Prostate gland (tissue), 2 donors: ENCODE measurements around the gene AGXT. TPM values are rescaled to one million over a fixed set of nuclear protein-coding genes. Genes with fewer than 3 reads are reported as not detected.

Source experiments
- DNase-seq: peaks from one replicate; pipeline ENCODE4 v3.0.0-alpha.2; 2019; ENCODE audit warnings: low spot score
- H3K27ac ChIP-seq, 2 donors: fragments of 200-600 bp; sonication (generic); 2 replicates each; pipeline ENCODE4 v1.5.1; 2017 to 2019
- H3K27me3 ChIP-seq: fragments of 200-600 bp; sonication (generic); replicated peaks from 2 replicates; pipeline ENCODE4 v1.5.1; 2019; ENCODE audit not compliant: insufficient read depth
- H3K36me3 ChIP-seq, 2 donors: fragments of 200-600 bp; sonication (generic); 1 replicate in 1 of 2; 2 replicates in 1 of 2; pipeline versions ENCODE4 v1.5.1 to v1.8.1; 2017 to 2019
- H3K4me1 ChIP-seq: fragments of 200-600 bp; sonication (generic); replicated peaks from 2 replicates; pipeline ENCODE4 v1.5.1; 2019
- H3K4me3 ChIP-seq, 2 donors: fragments of 200-600 bp; sonication (generic); 2 replicates each; pipeline ENCODE4 v1.5.1; 2017 to 2019
- H3K9me3 ChIP-seq: fragments of 200-600 bp; sonication (generic); 2 replicates; pipeline ENCODE4 v1.5.1; 2017
- CTCF ChIP-seq, 4 experiments: fragments of 200-600 bp in 2 of 4; fragments of 450-650 bp in 2 of 4; sonication (generic) in 2 of 4; IDR thresholded peaks; 1 replicate in 3 of 4; 2 replicates in 1 of 4; pipeline ENCODE4 v1.5.1; 2016 to 2019; ENCODE audit warnings: antibody characterized with exemption in 4 of 4, mild to moderate bottlenecking in 2 of 4, moderate library complexity in 2 of 4
- POLR2A ChIP-seq: fragments of 450-650 bp; IDR thresholded peaks from one replicate; pipeline ENCODE4 v1.6.1; 2016; ENCODE audit warnings: antibody characterized with exemption, mild to moderate bottlenecking
- POLR2AphosphoS5 ChIP-seq: sonication (generic); formaldehyde crosslinking; IDR thresholded peaks from one replicate; pipeline ENCODE4 v1.6.1; 2017; ENCODE audit warnings: antibody characterized with exemption
- WGBS: methylation state at CpG from one replicate; pipeline ENCODE4 v1.1.5; 2018; 5-methylcytosine and 5-hydroxymethylcytosine counted together
- intact Hi-C: fragments of 100-400 bp; cut with DNase I; formaldehyde crosslinking; loops from one replicate; pipeline ENCODE4 v1.14.2; 2022
- total RNA-seq, 2 donors: library from RNA; depleted of rRNA; stranded (reverse); fragments of >200 nt; gene quantifications; one replicate each; pipeline ENCODE4 v1.1.0, GENCODE V29; 2016

The AGXT gene
- total RNA-seq, 2 donors from 2014 or later: not detected

GRCh38 chr2:240891492-240892340, 23.1 kb downstream of the AGXT start:
- H3K4me3 ChIP-seq: no peak overlapping the region
- peaks cover 3% of the 10 kb centered on the region for H3K4me1 ChIP-seq
- no peaks in the 10 kb centered on the region for H3K36me3 ChIP-seq
- no peaks in the 10 kb centered on the region for H3K27me3 ChIP-seq
- H3K27ac ChIP-seq: no peak overlapping the region
- WGBS: 82% methylated on average over 20 of the region's 20 CpGs
- no peak for TF ChIP-seq POLR2A
- TF ChIP-seq CTCF (IDR thresholded peaks at IDR 0.05): no peak
- TF ChIP-seq POLR2AphosphoS5: no peak
- no peak for DNase-seq
- intact Hi-C loops: no loop called here
- H3K9me3 ChIP-seq: no peaks in the 10 kb centered on the region

- intact Hi-C loops: no loop called here
- WGBS: 76% methylated on average over 9 of the region's 9 CpGs
- no peak for TF ChIP-seq POLR2A
- TF ChIP-seq CTCF (IDR thresholded peaks at IDR 0.05): no peak
- TF ChIP-seq POLR2AphosphoS5: no peak
- Histone ChIP-seq H3K27ac (no peak overlapping the region), H3K36me3 (no peaks in the 10 kb centered on the region), H3K4me1 (peaks cover 8% of the 10 kb centered on the region), H3K27me3 (no peaks in the 10 kb centered on the region), H3K4me3 (no peak overlapping the region), H3K9me3 (no peaks in the 10 kb centered on the region)
- DNase-seq: no peak
These were observed 23.7 kb downstream of the AGXT start for GRCh38 chr2:240892356-240892755.

GRCh38 chr2:240892925-240893324, 24.3 kb downstream of the AGXT start:
- Histone ChIP-seq H3K27me3 (no peaks in the 10 kb centered on the region), H3K4me3 (no peak overlapping the region), H3K27ac (no peak overlapping the region), H3K4me1 (peaks cover 12% of the 10 kb centered on the region), H3K36me3 (no peaks in the 10 kb centered on the region), H3K9me3 (no peaks in the 10 kb centered on the region)
- intact Hi-C loops: no loop called here
- DNase-seq: no peak
- 91% methylated on average over 7 of the region's 12 CpGs for WGBS
- no peak for TF ChIP-seq CTCF (IDR thresholded peaks at IDR 0.05)
- TF ChIP-seq POLR2A: no peak
- no peak for TF ChIP-seq POLR2AphosphoS5

- no peak overlapping the region for H3K4me3 ChIP-seq
- intact Hi-C loops: no loop called here
- H3K9me3 ChIP-seq: no peaks in the 10 kb centered on the region
- no peak for TF ChIP-seq CTCF (IDR thresholded peaks at IDR 0.05)
- TF ChIP-seq POLR2A: no peak
- no peak for TF ChIP-seq POLR2AphosphoS5
- H3K36me3 ChIP-seq: no peaks in the 10 kb centered on the region
- WGBS: 36% methylated on average over 14 of the region's 17 CpGs
- no peak for DNase-seq
- H3K4me1 ChIP-seq: peaks cover 16% of the 10 kb centered on the region
- no peaks in the 10 kb centered on the region for H3K27me3 ChIP-seq
- H3K27ac ChIP-seq: no peak overlapping the region
These were observed 24.8 kb downstream of the AGXT start for GRCh38 chr2:240893363-240893844.

- intact Hi-C loops: no loop called here
- no peak overlapping the region for H3K27ac ChIP-seq
- 90% methylated on average over 9 of the region's 9 CpGs for WGBS
- no peaks in the 10 kb centered on the region for H3K9me3 ChIP-seq
- no peak overlapping the region for H3K4me3 ChIP-seq
- H3K36me3 ChIP-seq: no peaks in the 10 kb centered on the region
- no peak for TF ChIP-seq CTCF (IDR thresholded peaks at IDR 0.05)
- no peak for TF ChIP-seq POLR2A
- no peak for TF ChIP-seq POLR2AphosphoS5
- H3K27me3 ChIP-seq: no peaks in the 10 kb centered on the region
- H3K4me1 ChIP-seq: peaks cover 19% of the 10 kb centered on the region
- no peak for DNase-seq
These were observed 25.4 kb downstream of the AGXT start for GRCh38 chr2:240894006-240894405.
